ENCODE data around the gene KIAA1958. TPM values are rescaled to one million over a fixed set of nuclear protein-coding genes. Genes with fewer than 3 reads are reported as not detected.

KIAA1958 gene
- total and polyA plus RNA-seq, 2 of the 8 experiments (the other 6 are each of a cell fraction or from before 2014, with no cell fraction given) = 11.4 to 43.8 TPM

GRCh38 chr9:112500842-112501241 lies 14.2 kb downstream of the KIAA1958 start:
- H2AK5ac ChIP-seq (ENCODE audit: low read depth, low read length) = no peak overlapping the region
- H2BK15ac ChIP-seq (ENCODE audit: low read length) = no peak overlapping the region
- no peak overlapping the region for H4K91ac ChIP-seq (replicated peaks; ENCODE audit: insufficient read length, low read length)
- H2AFZ ChIP-seq (ENCODE audit: low read length) = no peak overlapping the region
- no peak overlapping the region for H2BK12ac ChIP-seq (ENCODE audit: low read depth, low read length)
- ChIA-PET CTCF (ENCODE audit: partially characterized antibody) (interaction anchor here (0.6 kb wide), 1 partner anchor 381 kb away, joined by 3 read pairs; no protein-coding TSS in a partner anchor), POLR2A (ENCODE audit: partially characterized antibody) (interaction anchor here (0.8 kb wide), 1 partner anchor 14 kb away, joined by 4 read pairs; no protein-coding TSS in a partner anchor)
- H3K4me2 ChIP-seq (ENCODE audit: insufficient read depth in 1 of 2, low read depth in 2 of 2, low read length in 2 of 2) = no peak overlapping the region
- H2BK5ac ChIP-seq (ENCODE audit: low read depth, low read length) = no peak overlapping the region
- H4K20me1 ChIP-seq (replicated peaks in 1 of 2; ENCODE audit: control insufficient read depth in 1 of 2, insufficient read depth in 2 of 2, low read length in 2 of 2) = peaks cover 0 to 3% of the 10 kb centered on the region in 2 experiments
- no peaks in the 10 kb centered on the region for H3K27me3 ChIP-seq (replicated peaks in 1 of 4; ENCODE audit: control insufficient read depth in 3 of 4, extremely low read depth in 1 of 4, insufficient read depth in 3 of 4, low read length in 3 of 4)
- H3K79me1 ChIP-seq (ENCODE audit: low read depth, low read length) = peaks cover 5% of the 10 kb centered on the region
- no peak for TF ChIP-seq YY1 (IDR thresholded peaks at IDR 0.05; ENCODE audit: low read depth, low read length)
- TF ChIP-seq RNF2 (IDR thresholded peaks at IDR 0.05; ENCODE audit: borderline replicate concordance, low read depth, low read length, missing control alignments, poor library complexity, severe bottlenecking) = no peak
- TF ChIP-seq TBP (IDR thresholded peaks at IDR 0.05; ENCODE audit: low read depth, low read length) = no peak
- TF ChIP-seq KDM5A (IDR thresholded peaks at IDR 0.05; ENCODE audit: low read length) = no peak
- H3K4ac ChIP-seq (replicated peaks; ENCODE audit: insufficient read length, low read depth, low read length) = no peak overlapping the region
- H3K4me1 ChIP-seq (replicated peaks in 1 of 4; ENCODE audit: control insufficient read depth in 3 of 4, insufficient read depth in 4 of 4, low read length in 3 of 4) = peaks cover 0 to 4% (median 1%) of the 10 kb centered on the region in 4 experiments; a peak in 4 of 7 replicates
- no peak overlapping the region for H2BK20ac ChIP-seq (ENCODE audit: low read length)
- H2BK120ac ChIP-seq (replicated peaks; ENCODE audit: low read depth, low read length) = no peak overlapping the region
- no peak overlapping the region for H4K5ac ChIP-seq (ENCODE audit: insufficient read length, low read depth, low read length)
- H3K23ac ChIP-seq (ENCODE audit: insufficient read length) = no peak overlapping the region
- H3K79me2 ChIP-seq (ENCODE audit: control insufficient read depth in 1 of 2, insufficient read depth in 2 of 2, low read length in 2 of 2) = peaks cover 6 to 94% of the 10 kb centered on the region in 2 experiments; a peak in 3 of 4 replicates
- H3K56ac ChIP-seq (replicated peaks; ENCODE audit: insufficient read length, low read depth, low read length) = no peak overlapping the region
- H3K18ac ChIP-seq (ENCODE audit: extremely low read depth, low read length) = no peak overlapping the region
- H3K9me3 ChIP-seq (ENCODE audit: insufficient read depth in 2 of 2, low read depth in 1 of 2, low read length in 1 of 2) = no peaks in the 10 kb centered on the region
- no peak for DNase-seq (ENCODE audit: low read depth in 1 of 2, low spot score in 2 of 2)
- H4K8ac ChIP-seq (ENCODE audit: extremely low read depth, insufficient read depth, low read length) = no peak overlapping the region; the same call in 1 of the 2 replicates
- no peaks in the 10 kb centered on the region; a peak in 2 of 8 replicates for H3K36me3 ChIP-seq (ENCODE audit: control insufficient read depth in 2 of 4, insufficient read depth in 4 of 4, low read length in 3 of 4)
- no peak overlapping the region for H3K14ac ChIP-seq (ENCODE audit: insufficient read length)
- H3K27ac ChIP-seq (ENCODE audit: low read depth, low read length) = no peak overlapping the region
- 70% methylated on average over 1 of the region's 2 CpGs; no CpG with 5 or more reads in 1 of the 2 experiments for WGBS, 2 experiments (ENCODE audit: extremely low coverage in 1 of 2, insufficient coverage in 1 of 2, insufficient read length in 1 of 2, insufficient replicate concordance in 2 of 2, low coverage in 1 of 2, low lambda C conversion rate in 2 of 2, missing lambda C conversion rate in 1 of 2)
- H3K4me3 ChIP-seq (ENCODE audit: extremely low read depth in 1 of 4, insufficient read depth in 2 of 4, low read depth in 3 of 4, low read length in 4 of 4) = no peak overlapping the region
- no peak for FAIRE-seq
- no peaks in the 10 kb centered on the region for H3K23me2 ChIP-seq (ENCODE audit: low read depth, low read length)
- no peak overlapping the region for H3K9ac ChIP-seq (replicated peaks in 1 of 4; ENCODE audit: extremely low read depth in 1 of 4, low read depth in 3 of 4, low read length in 3 of 4)

All from H1 (cell line).